ENCODE results near the gene TCEA2.

The TCEA2 gene

GRCh38 chr20:64047968-64048401, 15.0 kb upstream of the TCEA2 start:
- Histone ChIP-seq H2AFZ (ENCODE audit: low read length) (no peak overlapping the region), H3F3A (ENCODE audit: insufficient read depth, low read length) (no peaks in the 10 kb centered on the region), H3K4me3 (ENCODE audit: low read length) (no peak overlapping the region), H4K20me1 (ENCODE audit: insufficient read depth, low read length) (no peaks in the 10 kb centered on the region), H3K4me1 (ENCODE audit: low read length) (no peaks in the 10 kb centered on the region), H3K36me3 (replicated peaks; ENCODE audit: insufficient read depth, low read length) (no peaks in the 10 kb centered on the region), H3K27me3 (replicated peaks; ENCODE audit: insufficient read depth, low read length) (peaks cover 82% of the 10 kb centered on the region), H3K79me2 (ENCODE audit: low read length) (no peaks in the 10 kb centered on the region), H3K9me3 (replicated peaks; ENCODE audit: insufficient read depth, low read length) (no peaks in the 10 kb centered on the region), H3K4me2 (ENCODE audit: low read depth, low read length) (no peak overlapping the region), H3K27ac (ENCODE audit: low read length) (no peak overlapping the region), H3K9me2 (replicated peaks; ENCODE audit: insufficient read depth, low read length) (no peaks in the 10 kb centered on the region), H3K9ac (ENCODE audit: low read length) (no peak overlapping the region)
- TF ChIP-seq EZH2phosphoT487 (IDR thresholded peaks at IDR 0.05; ENCODE audit: low read length), result no peak
- no peak for TF ChIP-seq EZH2 (optimal IDR thresholded peaks at IDR 0.05; ENCODE audit: low read depth, low read length)
- no peak for TF ChIP-seq CTCF (IDR thresholded peaks at IDR 0.05; ENCODE audit: low read length)
- DNase-seq, result no peak

- no peak overlapping the region for H3K4me2 ChIP-seq (ENCODE audit: low read depth, low read length)
- H2AFZ ChIP-seq (ENCODE audit: low read length), result no peak overlapping the region
Measured at GRCh38 chr20:64048402-64049044, 14.5 kb upstream of the TCEA2 start.

GRCh38 chr20:64049060-64049877, 13.7 kb upstream of the TCEA2 start, which contains the start of gene SOX18:
Gene SOX18 (minus strand): TSS chr20:64049639. CDS start chr20:64049516, 123 bp downstream.
- H3F3A ChIP-seq (ENCODE audit: insufficient read depth, low read length), result no peaks in the 10 kb centered on the region
- DNase-seq, result no peak
- H2AFZ ChIP-seq (ENCODE audit: low read length), result no peak within 1 kb of the TSS
- H3K4me1 ChIP-seq (ENCODE audit: low read length), result no peaks in the 10 kb centered on the region
- no peak within 1 kb of the TSS for H3K4me3 ChIP-seq (ENCODE audit: low read length)
- no peaks in the 10 kb centered on the region for H4K20me1 ChIP-seq (ENCODE audit: insufficient read depth, low read length)
- H3K9ac ChIP-seq (ENCODE audit: low read length), result no peak within 1 kb of the TSS
- no peaks in the 10 kb centered on the region for H3K36me3 ChIP-seq (replicated peaks; ENCODE audit: insufficient read depth, low read length)
- no peaks in the 10 kb centered on the region for H3K9me3 ChIP-seq (replicated peaks; ENCODE audit: insufficient read depth, low read length)
- TF ChIP-seq EZH2phosphoT487 (IDR thresholded peaks at IDR 0.05; ENCODE audit: low read length) (no peak), CTCF (IDR thresholded peaks at IDR 0.05; ENCODE audit: low read length) (no peak), EZH2 (optimal IDR thresholded peaks at IDR 0.05; ENCODE audit: low read depth, low read length) (no peak)
- H3K27me3 ChIP-seq (replicated peaks; ENCODE audit: insufficient read depth, low read length), result peaks cover 84% of the 10 kb centered on the region
- H3K27ac ChIP-seq (ENCODE audit: low read length), result no peak within 1 kb of the TSS
- no peaks in the 10 kb centered on the region for H3K9me2 ChIP-seq (replicated peaks; ENCODE audit: insufficient read depth, low read length)
- H3K4me2 ChIP-seq (ENCODE audit: low read depth, low read length), result no peak within 1 kb of the TSS
- no peaks in the 10 kb centered on the region for H3K79me2 ChIP-seq (ENCODE audit: low read length)

More at GRCh38 chr20:64048402-64049044, 14.5 kb upstream of the TCEA2 start:
- TF ChIP-seq EZH2phosphoT487 (IDR thresholded peaks at IDR 0.05; ENCODE audit: low read length) (no peak), EZH2 (optimal IDR thresholded peaks at IDR 0.05; ENCODE audit: low read depth, low read length) (no peak), CTCF (IDR thresholded peaks at IDR 0.05; ENCODE audit: low read length) (no peak)
- Histone ChIP-seq H4K20me1 (ENCODE audit: insufficient read depth, low read length) (no peaks in the 10 kb centered on the region), H3K27me3 (replicated peaks; ENCODE audit: insufficient read depth, low read length) (peaks cover 84% of the 10 kb centered on the region), H3K79me2 (ENCODE audit: low read length) (no peaks in the 10 kb centered on the region), H3F3A (ENCODE audit: insufficient read depth, low read length) (no peaks in the 10 kb centered on the region), H3K36me3 (replicated peaks; ENCODE audit: insufficient read depth, low read length) (no peaks in the 10 kb centered on the region), H3K9me2 (replicated peaks; ENCODE audit: insufficient read depth, low read length) (no peaks in the 10 kb centered on the region), H3K9ac (ENCODE audit: low read length) (no peak overlapping the region), H3K27ac (ENCODE audit: low read length) (no peak overlapping the region), H3K4me3 (ENCODE audit: low read length) (no peak overlapping the region), H3K9me3 (replicated peaks; ENCODE audit: insufficient read depth, low read length) (no peaks in the 10 kb centered on the region), H3K4me1 (ENCODE audit: low read length) (no peaks in the 10 kb centered on the region)
- DNase-seq, result no peak

All from MM.1S (cell line).